GM12878 (cell line): ENCODE data around the gene HELZ. TPM values are rescaled to one million over a fixed set of nuclear protein-coding genes. Genes with fewer than 3 reads are reported as not detected.
A peak's percentile ranks its signal among the peaks of the same experiment; 100 is the strongest.

Experiments
- BCL3 ChIP-seq: IDR thresholded peaks from 2 replicates; pipeline ENCODE4 v1.6.1; 2011; ENCODE audit warnings: borderline replicate concordance, low read depth, mild to moderate bottlenecking, moderate library complexity, low read length; ENCODE audit not compliant: insufficient read depth, poor library complexity, severe bottlenecking
- BCLAF1 ChIP-seq: fragments of 450-650 bp; IDR thresholded peaks from 2 replicates; pipeline ENCODE4 v1.6.1; 2017; ENCODE audit warnings: antibody characterized with exemption, mild to moderate bottlenecking, moderate library complexity
- BMI1 ChIP-seq: fragments of 450-650 bp; IDR thresholded peaks from 2 replicates; pipeline ENCODE4 v1.6.1; 2016; ENCODE audit warnings: mild to moderate bottlenecking, moderate library complexity, borderline replicate concordance
- CHD1 ChIP-seq: IDR thresholded peaks from 2 replicates; pipeline ENCODE4 v1.6.1; 2012; ENCODE audit warnings: low read depth, low read length, improper control_type of control experiment
- ESRRA ChIP-seq: IDR thresholded peaks from 2 replicates; pipeline ENCODE4 v1.6.1; 2012; ENCODE audit warnings: mild to moderate bottlenecking, low read length, improper control_type of control experiment
- ETV6 ChIP-seq, 2 experiments: fragments of 450-650 bp in 1 of 2; IDR thresholded peaks in 1 of 2; conservative IDR thresholded peaks in 1 of 2; 2 replicates each; pipeline ENCODE4 v1.6.1; 2014; ENCODE audit warnings: antibody characterized with exemption in 1 of 2, borderline replicate concordance in 1 of 2, low read depth in 1 of 2, mild to moderate bottlenecking in 1 of 2, moderate library complexity in 1 of 2
- KDM1A ChIP-seq: fragments of 200-600 bp; sonication (generic); IDR thresholded peaks from 2 replicates; pipeline ENCODE4 v1.6.1; 2016; ENCODE audit warnings: borderline replicate concordance
- LARP7 ChIP-seq: fragments of 450-650 bp; IDR thresholded peaks from 2 replicates; pipeline ENCODE4 v1.6.1; 2017; ENCODE audit warnings: mild to moderate bottlenecking
- MYB ChIP-seq: fragments of 150-350 bp; IDR thresholded peaks from 2 replicates; pipeline ENCODE4 v1.6.1; 2014; ENCODE audit warnings: mild to moderate bottlenecking, low read depth, low read length, borderline replicate concordance
- NR2C1 ChIP-seq: fragments of 450-650 bp; IDR thresholded peaks from 2 replicates; pipeline ENCODE4 v1.6.1; 2017; ENCODE audit warnings: antibody characterized with exemption, mild to moderate bottlenecking, moderate library complexity
- NR2F1 ChIP-seq: fragments of 450-650 bp; conservative IDR thresholded peaks from 2 replicates; pipeline ENCODE4 v1.6.1; 2017; ENCODE audit warnings: mild to moderate bottlenecking
- NRF1 ChIP-seq: conservative IDR thresholded peaks from 2 replicates; pipeline ENCODE4 v1.6.1; 2011; ENCODE audit warnings: mild to moderate bottlenecking, low read depth, low read length, improper control_type of control experiment
- PRDM15 ChIP-seq: fragments of 450-650 bp; formaldehyde crosslinking; IDR thresholded peaks from 2 replicates; pipeline ENCODE4 v1.4.0; 2020; ENCODE audit warnings: mild to moderate bottlenecking, moderate library complexity
- SIX5 ChIP-seq: IDR thresholded peaks from 2 replicates; pipeline ENCODE4 v1.6.1; 2011; ENCODE audit warnings: mild to moderate bottlenecking, low read depth, low read length, moderate library complexity; ENCODE audit not compliant: severe bottlenecking
- SMC3 ChIP-seq: IDR thresholded peaks from 2 replicates; pipeline ENCODE4 v1.6.1; 2011; ENCODE audit warnings: low read length, improper control_type of control experiment, borderline replicate concordance
- USF1 ChIP-seq: IDR thresholded peaks from 2 replicates; pipeline ENCODE4 v1.6.1; 2011; ENCODE audit warnings: borderline replicate concordance, low read depth, mild to moderate bottlenecking, moderate library complexity, mixed read lengths, low read length; ENCODE audit not compliant: insufficient read depth; ENCODE audit errors: extremely low read length
- USF2 ChIP-seq: IDR thresholded peaks from 2 replicates; pipeline ENCODE4 v1.6.1; 2011; ENCODE audit warnings: low read depth, low read length, improper control_type of control experiment, borderline replicate concordance
- polyA plus RNA-seq, 11 experiments: library from polyadenylated mRNA; depleted of rRNA in 4 of 11; unstranded in 6 of 11; stranded (reverse) in 5 of 11; fragments of >200 nt; fragmentation: Nextera tagmentation in 4 of 11; fragmentation: Illumina TruSeq in 1 of 11; extraction: Ambion mirVana in 4 of 11; extraction: Trizol in 1 of 11; gene quantifications; 1 replicate in 1 of 11; 2 replicates in 10 of 11; pipeline versions ENCODE4 v1.2.1 to v1.2.3, GENCODE V29; 2011 to 2016; ENCODE audit warnings: inconsistent platforms in 2 of 11, missing spikeins in 2 of 11, low read depth in 1 of 11
- total RNA-seq, 4 experiments: library from RNA; depleted of rRNA in 3 of 4; stranded (reverse); fragments of >200 nt in 3 of 4; fragmentation: Illumina TruSeq in 1 of 4; extraction: Trizol in 1 of 4; gene quantifications; 2 replicates each; pipeline versions ENCODE4 v1.2.1 to v1.2.3, GENCODE V29; 2013 to 2021

Gene HELZ
- total and polyA plus RNA-seq, 10 of the 15 experiments (the other 5 are each of a cell fraction or from before 2014, with no cell fraction given), result 1.5 to 36.8 (median 19.1) TPM

GRCh38 chr17:67245694-67246402 lies 852 bp upstream of the HELZ start (continued):
- TF ChIP-seq ETV6 (conservative IDR thresholded peaks at IDR 0.05 in 1 of 2, IDR thresholded peaks at IDR 0.05 in 1 of 2; ENCODE audit: borderline replicate concordance in 1 of 2, low read depth in 1 of 2) (no peak), NR2F1 (peak; percentile 29; the same call in 1 of the 2 replicates), SMC3 (no peak), BCL3 (no peak), CHD1 (no peak), MYB (no peak), PRDM15 (CRISPR knock-in tag) (no peak), NR2C1 (no peak), USF1 (no peak), ESRRA (no peak), BCLAF1 (no peak), USF2 (no peak), BMI1 (no peak), KDM1A (no peak), LARP7 (0 out of 2 replicates have a peak, but pooled peaks have one; percentile 14), NRF1 (no peak), SIX5 (no peak)
